PC-9 (cell line): ENCODE measurements around the gene CHSY1. TPM values are rescaled to one million over a fixed set of nuclear protein-coding genes. Genes with fewer than 3 reads are reported as not detected.
"Not testable (repeated sequence)": the region's sequence is repeated elsewhere in the genome, so short reads cannot be mapped to it uniquely, and the experiment has no call there.

ENCODE experiments used
- BruUV-seq: library from RNA; stranded (reverse); fragments of 400-500 nt; replicated peaks from 2 replicates; lab custom pipeline; 2021; lab: Mats Ljungman, UMichigan
- CTCF ChIA-PET: fragments of 300-600 bp; sonication (Branson Sonifier 250); formaldehyde crosslinking; loops from one replicate; lab custom pipeline; 2022; ENCODE audit warnings: antibody characterized with exemption; lab: Charles Lee
- POLR2A ChIA-PET: fragments of 300-600 bp; sonication (Branson Sonifier 250); formaldehyde crosslinking; loops from one replicate; lab custom pipeline; 2022; ENCODE audit warnings: antibody characterized with exemption; ENCODE audit not compliant: unreplicated experiment; lab: Charles Lee
- DNase-seq, 2 experiments: peaks; one replicate each; pipeline versions ENCODE4 v3.0.0 to v3.0.0-alpha.2; 2015 to 2022; ENCODE audit warnings: mixed read lengths in 1 of 2
- H2AFZ ChIP-seq: fragments of 200-600 bp; sonication (generic); 2 replicates; pipeline ENCODE4 v1.8.1; 2017; ENCODE audit warnings: antibody characterized with exemption
- H3F3A ChIP-seq: fragments of 200-600 bp; sonication (generic); 2 replicates; pipeline ENCODE4 v1.8.1; 2017; ENCODE audit warnings: antibody characterized with exemption, mild to moderate bottlenecking, low read depth; ENCODE audit not compliant: insufficient read depth
- H3K27ac ChIP-seq: fragments of 200-600 bp; sonication (generic); 2 replicates; pipeline ENCODE4 v1.6.1; 2016; ENCODE audit warnings: mixed run types
- H3K27me3 ChIP-seq: fragments of 200-600 bp; sonication (generic); 2 replicates; pipeline ENCODE4 v1.6.1; 2016; ENCODE audit warnings: low read depth, mixed run types; ENCODE audit not compliant: insufficient read depth
- H3K36me3 ChIP-seq: fragments of 200-600 bp; sonication (generic); 2 replicates; pipeline ENCODE4 v1.6.1; 2016; ENCODE audit warnings: low read depth, mixed run types
- H3K4me1 ChIP-seq: fragments of 200-600 bp; sonication (generic); replicated peaks from 2 replicates; pipeline ENCODE4 v1.6.1; 2016; ENCODE audit warnings: mixed run types; ENCODE audit not compliant: insufficient read depth
- H3K4me2 ChIP-seq: fragments of 200-600 bp; sonication (generic); 2 replicates; pipeline ENCODE4 v1.6.1; 2017; ENCODE audit warnings: mixed run types
- H3K4me3 ChIP-seq: fragments of 200-600 bp; sonication (generic); 2 replicates; pipeline ENCODE4 v1.6.1; 2016; ENCODE audit warnings: mixed run types
- H3K79me2 ChIP-seq: fragments of 200-600 bp; sonication (generic); 2 replicates; pipeline ENCODE4 v1.6.1; 2017; ENCODE audit warnings: low read depth, mixed run types
- H3K9me2 ChIP-seq: fragments of 200-600 bp; sonication (generic); 2 replicates; pipeline ENCODE4 v1.8.1; 2017; ENCODE audit warnings: mild to moderate bottlenecking; ENCODE audit not compliant: insufficient read depth
- H3K9me3 ChIP-seq: fragments of 200-600 bp; sonication (generic); 2 replicates; pipeline ENCODE4 v1.8.1; 2016; ENCODE audit warnings: low read depth; ENCODE audit not compliant: insufficient read depth
- H4K20me1 ChIP-seq: fragments of 200-600 bp; sonication (generic); 2 replicates; pipeline ENCODE4 v1.8.1; 2017; ENCODE audit not compliant: insufficient read depth
- CTCF ChIP-seq: fragments of 200-600 bp; sonication (generic); conservative IDR thresholded peaks from 2 replicates; pipeline ENCODE4 v1.6.1; 2017; ENCODE audit warnings: mixed run types, antibody characterized with exemption, mild to moderate bottlenecking, moderate library complexity
- EZH2 ChIP-seq: fragments of 200-600 bp; sonication (generic); IDR thresholded peaks from 2 replicates; pipeline ENCODE4 v1.8.0; 2017; ENCODE audit warnings: antibody characterized with exemption, low read depth
- intact Hi-C: fragments of 100-400 bp; cut with micrococcal nuclease; formaldehyde crosslinking; loops from one replicate; pipeline ENCODE4 v1.10.0; 2022; ENCODE audit not compliant: unreplicated experiment
- total RNA-seq: library from RNA; stranded (reverse); gene quantifications from 2 replicates; pipeline ENCODE4 v1.2.3, GENCODE V29; 2021

CHSY1 gene
- total RNA-seq, 1 experiment from 2014 or later: 10.7 TPM

GRCh38 chr15:101216100-101216499 lies 35.7 kb downstream of the CHSY1 start:
- Histone ChIP-seq H3K27ac (no peak overlapping the region), H3K79me2 (peaks cover 8% of the 10 kb centered on the region; the same call in 1 of the 2 replicates), H3K27me3 (no peaks in the 10 kb centered on the region), H3K36me3 (no peaks in the 10 kb centered on the region), H4K20me1 (peaks cover 12% of the 10 kb centered on the region; the same call in 1 of the 2 replicates), H3K4me3 (no peak overlapping the region), H3K9me3 (no peaks in the 10 kb centered on the region), H2AFZ (no peak overlapping the region), H3F3A (no peaks in the 10 kb centered on the region; the same call in none of the 2 replicates), H3K4me2 (no peak overlapping the region), H3K4me1 (no peaks in the 10 kb centered on the region), H3K9me2 (no peaks in the 10 kb centered on the region)
- POLR2A ChIA-PET: no interaction called here
- intact Hi-C loops: no loop called here
- CTCF ChIA-PET: no interaction called here
- no peak for TF ChIP-seq CTCF
- no peak for TF ChIP-seq EZH2
- BruUV-seq: no TSS peak
- DNase-seq: no peak

GRCh38 chr15:101215681-101216080 lies 36.2 kb downstream of the CHSY1 start:
- intact Hi-C loops: no loop called here
- DNase-seq: no peak
- CTCF ChIA-PET: interaction anchor here (0.6 kb wide), 1 partner anchor 29 kb away, joined by 3 read pairs; no protein-coding TSS in a partner anchor

GRCh38 chr15:101214435-101215097 lies 37.3 kb downstream of the CHSY1 start:
- H3F3A ChIP-seq, POLR2A ChIA-PET, H2AFZ ChIP-seq, H3K27ac ChIP-seq, H3K79me2 ChIP-seq, H3K9me2 ChIP-seq, H3K4me1 ChIP-seq, BruUV-seq, H3K4me3 ChIP-seq, H3K9me3 ChIP-seq, intact Hi-C loops, H3K36me3 ChIP-seq, H3K4me2 ChIP-seq, DNase-seq, H3K27me3 ChIP-seq, CTCF ChIA-PET: not testable (repeated sequence)
- peaks cover 12% of the 10 kb centered on the region; the same call in 1 of the 2 replicates for H4K20me1 ChIP-seq

More at GRCh38 chr15:101215681-101216080, 36.2 kb downstream of the CHSY1 start:
- Histone ChIP-seq H3K79me2 (peaks cover 9% of the 10 kb centered on the region; the same call in 1 of the 2 replicates), H3K4me3 (no peak overlapping the region), H4K20me1 (peaks cover 12% of the 10 kb centered on the region; the same call in 1 of the 2 replicates), H3K27ac (no peak overlapping the region), H2AFZ (no peak overlapping the region), H3K9me3 (no peaks in the 10 kb centered on the region), H3K9me2 (no peaks in the 10 kb centered on the region), H3K36me3 (no peaks in the 10 kb centered on the region), H3F3A (no peaks in the 10 kb centered on the region; the same call in none of the 2 replicates), H3K4me2 (no peak overlapping the region), H3K27me3 (no peaks in the 10 kb centered on the region), H3K4me1 (no peaks in the 10 kb centered on the region)
- POLR2A ChIA-PET: no interaction called here
- TF ChIP-seq CTCF (no peak), EZH2 (no peak)
- no TSS peak for BruUV-seq
